Activated naive CD4-positive, alpha-beta T cell treated with anti-CD3 and anti-CD28 coated beads for 36 hours (primary cell): Measurements from ENCODE around the gene IGF2BP3. TPM values are rescaled to one million over a fixed set of nuclear protein-coding genes. Genes with fewer than 3 reads are reported as not detected.

Experiments
- CTCF ChIA-PET: fragments of 350-600 bp; sonication (Branson Sonifier 250); formaldehyde crosslinking; loops from one replicate; lab custom pipeline; 2021; ENCODE audit warnings: antibody characterized with exemption; lab: Charles Lee
- DNase-seq: peaks from one replicate; pipeline ENCODE4 v3.0.0-alpha.2; 2020
- H3K27ac Mint-ChIP-seq: one replicate; pipeline ENCODE4 v1.8.0; 2021; ENCODE audit warnings: mild to moderate bottlenecking, mixed read lengths
- H3K27me3 Mint-ChIP-seq: one replicate; pipeline ENCODE4 v1.8.0; 2021; ENCODE audit warnings: low read depth, mixed read lengths
- H3K36me3 Mint-ChIP-seq: one replicate; pipeline ENCODE4 v1.8.0; 2021; ENCODE audit warnings: low read depth, mixed read lengths
- H3K4me1 Mint-ChIP-seq: one replicate; pipeline ENCODE4 v1.8.0; 2021; ENCODE audit warnings: low read depth, mixed read lengths
- H3K4me3 Mint-ChIP-seq: one replicate; pipeline ENCODE4 v1.8.0; 2021; ENCODE audit warnings: mild to moderate bottlenecking, moderate library complexity, mixed read lengths
- H3K9me3 Mint-ChIP-seq: one replicate; pipeline ENCODE4 v1.8.0; 2021; ENCODE audit warnings: mixed read lengths
- intact Hi-C: fragments of 100-400 bp; cut with micrococcal nuclease; formaldehyde crosslinking; loops from one replicate; pipeline ENCODE4 v1.15.1; 2023
- total RNA-seq, 2 experiments: library from RNA; stranded (reverse); gene quantifications; one replicate each; pipeline ENCODE4 v1.2.3, GENCODE V29; 2021

IGF2BP3 gene
- total RNA-seq, 2 experiments from 2014 or later: 0.29 to 0.54 TPM

GRCh38 chr7:23450518-23450917, 19.8 kb downstream of the IGF2BP3 start:
- Mint-ChIP-seq H3K27ac (no peak overlapping the region), H3K4me1 (no peaks in the 10 kb centered on the region), H3K36me3 (no peaks in the 10 kb centered on the region), H3K27me3 (peaks cover 35% of the 10 kb centered on the region), H3K9me3 (no peaks in the 10 kb centered on the region), H3K4me3 (no peak overlapping the region)
- peak; percentile 10 for DNase-seq
- CTCF ChIA-PET: interaction anchor here (1.1 kb wide), 1 partner anchor 178 kb away, joined by 3 read pairs; no protein-coding TSS in a partner anchor
- intact Hi-C loops: no loop called here

GRCh38 chr7:23449941-23450340, 20.4 kb downstream of the IGF2BP3 start:
- no peaks in the 10 kb centered on the region for H3K9me3 Mint-ChIP-seq
- H3K4me3 Mint-ChIP-seq: no peak overlapping the region
- CTCF ChIA-PET: no interaction called here
- no peaks in the 10 kb centered on the region for H3K36me3 Mint-ChIP-seq
- no peak for DNase-seq
- no peaks in the 10 kb centered on the region for H3K4me1 Mint-ChIP-seq
- intact Hi-C loops: no loop called here
- no peak overlapping the region for H3K27ac Mint-ChIP-seq
- peaks cover 29% of the 10 kb centered on the region for H3K27me3 Mint-ChIP-seq

GRCh38 chr7:23445326-23445725, 25.0 kb downstream of the IGF2BP3 start:
- Mint-ChIP-seq H3K4me3 (no peak overlapping the region), H3K9me3 (no peaks in the 10 kb centered on the region), H3K27me3 (peaks cover 10% of the 10 kb centered on the region), H3K4me1 (no peaks in the 10 kb centered on the region), H3K27ac (no peak overlapping the region), H3K36me3 (no peaks in the 10 kb centered on the region)
- CTCF ChIA-PET: interaction anchor here (1.2 to 1.3 kb wide), 2 partner anchors 17 to 23 kb away, joined by 3 to 5 read pairs; no protein-coding TSS in a partner anchor
- no peak for DNase-seq
- intact Hi-C loops: no loop called here

- no peaks in the 10 kb centered on the region for H3K36me3 Mint-ChIP-seq
- H3K27me3 Mint-ChIP-seq: peaks cover 6% of the 10 kb centered on the region
- no peaks in the 10 kb centered on the region for H3K4me1 Mint-ChIP-seq
- H3K4me3 Mint-ChIP-seq: no peak overlapping the region
- no peak overlapping the region for H3K27ac Mint-ChIP-seq
- H3K9me3 Mint-ChIP-seq: no peaks in the 10 kb centered on the region
- CTCF ChIA-PET: no interaction called here
- intact Hi-C loops: no loop called here
- DNase-seq: no peak
Observed at GRCh38 chr7:23443974-23444373, 26.3 kb downstream of the IGF2BP3 start.

GRCh38 chr7:23438171-23438570, 32.1 kb downstream of the IGF2BP3 start:
- H3K9me3 Mint-ChIP-seq: no peaks in the 10 kb centered on the region
- no peak for DNase-seq
- intact Hi-C loops: no loop called here
- no peak overlapping the region for H3K27ac Mint-ChIP-seq
- no peaks in the 10 kb centered on the region for H3K36me3 Mint-ChIP-seq
- CTCF ChIA-PET: no interaction called here
- H3K4me3 Mint-ChIP-seq: no peak overlapping the region
- H3K27me3 Mint-ChIP-seq: peaks cover 6% of the 10 kb centered on the region
- H3K4me1 Mint-ChIP-seq: no peaks in the 10 kb centered on the region

- Mint-ChIP-seq H3K27ac (no peak overlapping the region), H3K36me3 (no peaks in the 10 kb centered on the region), H3K27me3 (peaks cover 20% of the 10 kb centered on the region), H3K9me3 (no peaks in the 10 kb centered on the region), H3K4me1 (peaks cover 2% of the 10 kb centered on the region), H3K4me3 (no peak overlapping the region)
- CTCF ChIA-PET: no interaction called here
- no peak for DNase-seq
- intact Hi-C loops: no loop called here
Observed at GRCh38 chr7:23434147-23434917, 36.0 kb downstream of the IGF2BP3 start.

GRCh38 chr7:23431702-23432199, 38.5 kb downstream of the IGF2BP3 start:
- Mint-ChIP-seq H3K9me3 (no peaks in the 10 kb centered on the region), H3K27ac (no peak overlapping the region), H3K4me3 (no peak overlapping the region), H3K27me3 (peaks cover 23% of the 10 kb centered on the region), H3K4me1 (peaks cover 4% of the 10 kb centered on the region), H3K36me3 (no peaks in the 10 kb centered on the region)
- CTCF ChIA-PET: interaction anchor here (3.0 to 3.2 kb wide), 2 partner anchors 31 to 73 kb away, joined by 14 to 22 read pairs; no protein-coding TSS in a partner anchor
- intact Hi-C loops: no loop called here
- DNase-seq: no peak

- CTCF ChIA-PET: interaction anchor here (0.6 to 3.7 kb wide), 9 partner anchors 32 to 157 kb away, joined by 3 to 22 read pairs (median 5); no protein-coding TSS in a partner anchor
- intact Hi-C loops: loop anchor here (1.0 kb wide), 5 partner anchors 74 to 281 kb away; no protein-coding TSS in a partner anchor
- H3K4me1 Mint-ChIP-seq: peaks cover 4% of the 10 kb centered on the region
- H3K27ac Mint-ChIP-seq: no peak overlapping the region
- no peak for DNase-seq
- no peak overlapping the region for H3K4me3 Mint-ChIP-seq
- no peaks in the 10 kb centered on the region for H3K9me3 Mint-ChIP-seq
- H3K36me3 Mint-ChIP-seq: no peaks in the 10 kb centered on the region
- H3K27me3 Mint-ChIP-seq: peaks cover 23% of the 10 kb centered on the region
Observed at GRCh38 chr7:23430893-23431259, 39.4 kb downstream of the IGF2BP3 start.

GRCh38 chr7:23426876-23427275, 43.4 kb downstream of the IGF2BP3 start:
- Mint-ChIP-seq H3K27me3 (peaks cover 22% of the 10 kb centered on the region), H3K36me3 (no peaks in the 10 kb centered on the region), H3K4me1 (peaks cover 4% of the 10 kb centered on the region), H3K4me3 (no peak overlapping the region), H3K27ac (no peak overlapping the region), H3K9me3 (no peaks in the 10 kb centered on the region)
- CTCF ChIA-PET: no interaction called here
- intact Hi-C loops: no loop called here
- DNase-seq: no peak

- Mint-ChIP-seq H3K27ac (no peak overlapping the region), H3K4me3 (no peak overlapping the region), H3K9me3 (no peaks in the 10 kb centered on the region), H3K4me1 (peaks cover 9% of the 10 kb centered on the region), H3K36me3 (no peaks in the 10 kb centered on the region), H3K27me3 (peaks cover 9% of the 10 kb centered on the region)
- intact Hi-C loops: no loop called here
- no peak for DNase-seq
- CTCF ChIA-PET: no interaction called here
Observed at GRCh38 chr7:23422909-23423308, 47.4 kb downstream of the IGF2BP3 start.

GRCh38 chr7:23422384-23422783, 47.9 kb downstream of the IGF2BP3 start:
- no peak overlapping the region for H3K4me3 Mint-ChIP-seq
- H3K9me3 Mint-ChIP-seq: no peaks in the 10 kb centered on the region
- intact Hi-C loops: no loop called here
- no peak for DNase-seq
- no peaks in the 10 kb centered on the region for H3K36me3 Mint-ChIP-seq
- H3K27ac Mint-ChIP-seq: no peak overlapping the region
- H3K27me3 Mint-ChIP-seq: peaks cover 9% of the 10 kb centered on the region
- CTCF ChIA-PET: no interaction called here
- peaks cover 12% of the 10 kb centered on the region for H3K4me1 Mint-ChIP-seq

GRCh38 chr7:23419845-23420244, 50.4 kb downstream of the IGF2BP3 start:
- no peak overlapping the region for H3K4me3 Mint-ChIP-seq
- peaks cover 4% of the 10 kb centered on the region for H3K27me3 Mint-ChIP-seq
- H3K27ac Mint-ChIP-seq: no peak overlapping the region
- no peaks in the 10 kb centered on the region for H3K9me3 Mint-ChIP-seq
- CTCF ChIA-PET: interaction anchor here (0.6 to 1.8 kb wide), 7 partner anchors 9 to 237 kb away, joined by 3 to 5 read pairs (median 3); no protein-coding TSS in a partner anchor
- no peaks in the 10 kb centered on the region for H3K36me3 Mint-ChIP-seq
- peaks cover 10% of the 10 kb centered on the region for H3K4me1 Mint-ChIP-seq
- intact Hi-C loops: loop anchor here (2.0 kb wide), 1 partner anchor 63 kb away; no protein-coding TSS in a partner anchor
- no peak for DNase-seq
